Calu3 (cell line): ENCODE measurements around the gene ZNF544. TPM values are rescaled to one million over a fixed set of nuclear protein-coding genes. Genes with fewer than 3 reads are reported as not detected.
"Not testable (repeated sequence)": the region's sequence is repeated elsewhere in the genome, so short reads cannot be mapped to it uniquely, and the experiment has no call there.

Experiments
- BruUV-seq: library from RNA; stranded (reverse); fragments of 400-500 nt; replicated peaks from 2 replicates; lab custom pipeline; 2021; lab: Mats Ljungman, UMichigan
- CTCF ChIA-PET: fragments of 300-600 bp; sonication (Branson Sonifier 250); formaldehyde crosslinking; loops from one replicate; lab custom pipeline; 2022; ENCODE audit warnings: antibody characterized with exemption; lab: Charles Lee
- DNase-seq: peaks from one replicate; pipeline ENCODE4 v3.0.0; 2022
- H3K27ac Mint-ChIP-seq: one replicate; pipeline ENCODE4 v1.8.0; 2022; ENCODE audit warnings: mixed read lengths; ENCODE audit not compliant: unreplicated experiment
- H3K27me3 Mint-ChIP-seq: one replicate; pipeline ENCODE4 v1.8.0; 2022; ENCODE audit warnings: mixed read lengths; ENCODE audit not compliant: unreplicated experiment
- H3K36me3 Mint-ChIP-seq: one replicate; pipeline ENCODE4 v1.8.0; 2022; ENCODE audit warnings: mild to moderate bottlenecking, moderate library complexity, mixed read lengths; ENCODE audit not compliant: insufficient read depth, unreplicated experiment
- H3K4me1 Mint-ChIP-seq: one replicate; pipeline ENCODE4 v1.8.0; 2022; ENCODE audit warnings: mild to moderate bottlenecking, low read depth, mixed read lengths; ENCODE audit not compliant: unreplicated experiment
- H3K4me3 Mint-ChIP-seq: one replicate; pipeline ENCODE4 v1.8.0; 2022; ENCODE audit warnings: mild to moderate bottlenecking, low read depth, moderate library complexity, mixed read lengths; ENCODE audit not compliant: unreplicated experiment
- H3K9me3 Mint-ChIP-seq: one replicate; pipeline ENCODE4 v1.8.0; 2022; ENCODE audit warnings: low read depth, mixed read lengths; ENCODE audit not compliant: unreplicated experiment
- intact Hi-C: fragments of 100-400 bp; cut with micrococcal nuclease; formaldehyde crosslinking; loops from one replicate; pipeline ENCODE4 v1.10.0; 2022; ENCODE audit not compliant: unreplicated experiment
- total RNA-seq: library from RNA; stranded (reverse); gene quantifications from 2 replicates; pipeline ENCODE4 v1.2.3, GENCODE V29; 2022
- TF ChIP-seq, protein P1 (sequence below): fragments of 200-600 bp; IDR thresholded peaks from one replicate; pipeline ENCODE4 v1.8.0; 2022; ENCODE audit warnings: antibody characterized with exemption; ENCODE audit not compliant: unreplicated experiment

ZNF544 gene
- total RNA-seq, 1 experiment from 2014 or later: 65.3 TPM

GRCh38 chr19:58304748-58305064 lies 76.0 kb downstream of the ZNF544 start:
- H3K27me3 Mint-ChIP-seq: no peaks in the 10 kb centered on the region
- H3K4me3 Mint-ChIP-seq: peak overlapping the region; percentile 99
- CTCF ChIA-PET: interaction anchor here (0.6 kb wide), 1 partner anchor 160 kb away, joined by 3 read pairs; no protein-coding TSS in a partner anchor
- TF ChIP-seq, protein P1, sequence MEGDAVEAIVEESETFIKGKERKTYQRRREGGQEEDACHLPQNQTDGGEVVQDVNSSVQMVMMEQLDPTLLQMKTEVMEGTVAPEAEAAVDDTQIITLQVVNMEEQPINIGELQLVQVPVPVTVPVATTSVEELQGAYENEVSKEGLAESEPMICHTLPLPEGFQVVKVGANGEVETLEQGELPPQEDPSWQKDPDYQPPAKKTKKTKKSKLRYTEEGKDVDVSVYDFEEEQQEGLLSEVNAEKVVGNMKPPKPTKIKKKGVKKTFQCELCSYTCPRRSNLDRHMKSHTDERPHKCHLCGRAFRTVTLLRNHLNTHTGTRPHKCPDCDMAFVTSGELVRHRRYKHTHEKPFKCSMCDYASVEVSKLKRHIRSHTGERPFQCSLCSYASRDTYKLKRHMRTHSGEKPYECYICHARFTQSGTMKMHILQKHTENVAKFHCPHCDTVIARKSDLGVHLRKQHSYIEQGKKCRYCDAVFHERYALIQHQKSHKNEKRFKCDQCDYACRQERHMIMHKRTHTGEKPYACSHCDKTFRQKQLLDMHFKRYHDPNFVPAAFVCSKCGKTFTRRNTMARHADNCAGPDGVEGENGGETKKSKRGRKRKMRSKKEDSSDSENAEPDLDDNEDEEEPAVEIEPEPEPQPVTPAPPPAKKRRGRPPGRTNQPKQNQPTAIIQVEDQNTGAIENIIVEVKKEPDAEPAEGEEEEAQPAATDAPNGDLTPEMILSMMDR: no peak
- H3K36me3 Mint-ChIP-seq: peaks cover 73% of the 10 kb centered on the region
- no peak for DNase-seq
- peak overlapping the region; percentile 96 for H3K27ac Mint-ChIP-seq
- peaks cover 21% of the 10 kb centered on the region for H3K4me1 Mint-ChIP-seq
- H3K9me3 Mint-ChIP-seq: peaks cover 6% of the 10 kb centered on the region
- intact Hi-C loops: loop anchor here (1.0 kb wide), 1 partner anchor 26 kb away; the partner anchor contains the start of gene ZNF8
- no TSS peak for BruUV-seq

GRCh38 chr19:58305065-58305931 lies 76.6 kb downstream of the ZNF544 start, which contains the start of gene ERVK3-1:
TSS of gene ERVK3-1 (plus strand) at chr19:58305377. CDS start at chr19:58312169, 6,792 bp downstream.
- CTCF ChIA-PET: interaction anchor here (0.6 kb wide), 2 partner anchors 60 to 160 kb away, joined by 3 to 7 read pairs; no protein-coding TSS in a partner anchor

DNA sequence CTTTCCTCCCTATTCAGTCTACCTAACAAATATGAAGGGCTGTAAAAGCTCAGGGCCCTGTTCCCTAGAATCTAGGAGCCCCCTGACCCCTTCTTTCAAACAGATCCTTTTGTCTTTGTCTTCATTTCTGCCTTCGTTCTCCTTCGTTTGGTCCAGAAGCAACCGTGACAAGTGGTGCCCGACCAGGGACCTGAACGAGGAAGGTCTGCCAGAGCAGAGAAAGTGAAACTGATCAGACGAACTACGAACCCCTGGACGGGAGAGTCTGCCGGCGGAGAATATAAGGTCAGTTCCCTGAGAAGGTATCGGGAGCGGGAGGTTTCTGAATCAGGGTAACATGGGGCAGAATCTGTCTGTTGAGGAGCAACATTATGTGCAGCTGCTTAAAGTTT lies 77.2 kb downstream of the ZNF544 start:
- H3K27me3 Mint-ChIP-seq: no peaks in the 10 kb centered on the region
- peaks cover 21% of the 10 kb centered on the region for H3K4me1 Mint-ChIP-seq
- peak overlapping the region; percentile 96 for H3K27ac Mint-ChIP-seq
- H3K9me3 Mint-ChIP-seq: peaks cover 3% of the 10 kb centered on the region
- intact Hi-C loops: loop anchor here (1.0 kb wide), 1 partner anchor 28 kb away; the partner anchor contains the start of gene ZNF8
- no TSS peak for BruUV-seq
- DNase-seq: peak; percentile 30
- CTCF ChIA-PET: interaction anchor here (0.6 to 1.1 kb wide), 2 partner anchors 56 to 61 kb away, joined by 3 to 7 read pairs; partner anchors contain the start of gene ZNF497
- TF ChIP-seq, protein P1: no peak
- peak overlapping the region; percentile 99 for H3K4me3 Mint-ChIP-seq
- H3K36me3 Mint-ChIP-seq: peaks cover 66% of the 10 kb centered on the region

More at GRCh38 chr19:58305065-58305931, 76.6 kb downstream of the ZNF544 start, which contains the start of gene ERVK3-1:
- TF ChIP-seq, protein P1: no peak
- peak; percentile 96 for DNase-seq
- no TSS peak for BruUV-seq
- peaks cover 73% of the 10 kb centered on the region for H3K36me3 Mint-ChIP-seq
- H3K27me3 Mint-ChIP-seq: no peaks in the 10 kb centered on the region
- H3K4me3 Mint-ChIP-seq: peak within 1 kb of the TSS; percentile 99
- intact Hi-C loops: loop anchor here (1.0 kb wide), 1 partner anchor 27 kb away; the partner anchor contains the start of gene ZNF8
- peaks cover 21% of the 10 kb centered on the region for H3K4me1 Mint-ChIP-seq
- peaks cover 6% of the 10 kb centered on the region for H3K9me3 Mint-ChIP-seq
- peak within 1 kb of the TSS; percentile 96 for H3K27ac Mint-ChIP-seq

GRCh38 chr19:58307736-58308135 lies 79.0 kb downstream of the ZNF544 start:
- H3K27me3 Mint-ChIP-seq: no peaks in the 10 kb centered on the region
- TF ChIP-seq, protein P1: no peak
- intact Hi-C loops: no loop called here
- BruUV-seq: no TSS peak
- peaks cover 70% of the 10 kb centered on the region for H3K36me3 Mint-ChIP-seq
- no peak for DNase-seq
- CTCF ChIA-PET: no interaction called here
- no peak overlapping the region for H3K4me3 Mint-ChIP-seq
- H3K27ac Mint-ChIP-seq: no peak overlapping the region
- peaks cover 21% of the 10 kb centered on the region for H3K4me1 Mint-ChIP-seq
- H3K9me3 Mint-ChIP-seq: peaks cover 4% of the 10 kb centered on the region

GRCh38 chr19:58310685-58311084 lies 82.0 kb downstream of the ZNF544 start:
- H3K27me3 Mint-ChIP-seq, intact Hi-C loops, CTCF ChIA-PET, H3K9me3 Mint-ChIP-seq, BruUV-seq, H3K27ac Mint-ChIP-seq, DNase-seq, H3K4me3 Mint-ChIP-seq: not testable (repeated sequence)
- H3K36me3 Mint-ChIP-seq: peaks cover 83% of the 10 kb centered on the region
- H3K4me1 Mint-ChIP-seq: peaks cover 11% of the 10 kb centered on the region
